ENCODE measurements around the gene RPL22.

DNA sequence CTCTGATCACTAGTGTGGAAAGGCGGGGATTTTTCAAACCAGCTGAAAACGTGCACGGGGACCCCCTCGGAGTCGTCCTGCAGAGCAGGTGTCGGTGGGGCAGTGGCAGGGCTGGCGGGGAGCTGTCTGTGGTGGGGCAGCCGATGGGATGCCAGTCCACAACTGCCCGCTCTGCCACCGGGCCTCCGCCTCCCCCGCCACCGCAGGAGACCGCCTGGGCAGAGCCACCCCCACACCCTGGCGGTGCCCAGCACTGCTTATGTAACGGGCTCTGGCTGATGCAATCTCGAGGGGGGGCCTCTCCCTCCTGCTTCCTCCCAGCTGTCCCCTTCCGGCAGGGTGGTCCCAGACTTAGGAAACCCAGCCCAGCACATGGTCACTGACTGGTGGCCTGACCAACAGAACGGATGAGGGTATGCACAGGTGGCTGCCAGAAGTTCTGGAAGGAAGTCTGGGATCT lies 28.6 kb downstream of the RPL22 start:
- TF ChIP-seq, protein P1, sequence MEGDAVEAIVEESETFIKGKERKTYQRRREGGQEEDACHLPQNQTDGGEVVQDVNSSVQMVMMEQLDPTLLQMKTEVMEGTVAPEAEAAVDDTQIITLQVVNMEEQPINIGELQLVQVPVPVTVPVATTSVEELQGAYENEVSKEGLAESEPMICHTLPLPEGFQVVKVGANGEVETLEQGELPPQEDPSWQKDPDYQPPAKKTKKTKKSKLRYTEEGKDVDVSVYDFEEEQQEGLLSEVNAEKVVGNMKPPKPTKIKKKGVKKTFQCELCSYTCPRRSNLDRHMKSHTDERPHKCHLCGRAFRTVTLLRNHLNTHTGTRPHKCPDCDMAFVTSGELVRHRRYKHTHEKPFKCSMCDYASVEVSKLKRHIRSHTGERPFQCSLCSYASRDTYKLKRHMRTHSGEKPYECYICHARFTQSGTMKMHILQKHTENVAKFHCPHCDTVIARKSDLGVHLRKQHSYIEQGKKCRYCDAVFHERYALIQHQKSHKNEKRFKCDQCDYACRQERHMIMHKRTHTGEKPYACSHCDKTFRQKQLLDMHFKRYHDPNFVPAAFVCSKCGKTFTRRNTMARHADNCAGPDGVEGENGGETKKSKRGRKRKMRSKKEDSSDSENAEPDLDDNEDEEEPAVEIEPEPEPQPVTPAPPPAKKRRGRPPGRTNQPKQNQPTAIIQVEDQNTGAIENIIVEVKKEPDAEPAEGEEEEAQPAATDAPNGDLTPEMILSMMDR (conservative IDR thresholded peaks at IDR 0.05 in 1 of 2, IDR thresholded peaks at IDR 0.05 in 1 of 2; ENCODE audit: extremely low read depth in 1 of 2, insufficient read depth in 1 of 2, low read depth in 1 of 2, low read length in 2 of 2), result no peak
- no peak for TF ChIP-seq EZH2 (IDR thresholded peaks at IDR 0.05; ENCODE audit: borderline replicate concordance, low read length)
